Measurements from ENCODE around the gene STMN1.

STMN1 gene

DNA sequence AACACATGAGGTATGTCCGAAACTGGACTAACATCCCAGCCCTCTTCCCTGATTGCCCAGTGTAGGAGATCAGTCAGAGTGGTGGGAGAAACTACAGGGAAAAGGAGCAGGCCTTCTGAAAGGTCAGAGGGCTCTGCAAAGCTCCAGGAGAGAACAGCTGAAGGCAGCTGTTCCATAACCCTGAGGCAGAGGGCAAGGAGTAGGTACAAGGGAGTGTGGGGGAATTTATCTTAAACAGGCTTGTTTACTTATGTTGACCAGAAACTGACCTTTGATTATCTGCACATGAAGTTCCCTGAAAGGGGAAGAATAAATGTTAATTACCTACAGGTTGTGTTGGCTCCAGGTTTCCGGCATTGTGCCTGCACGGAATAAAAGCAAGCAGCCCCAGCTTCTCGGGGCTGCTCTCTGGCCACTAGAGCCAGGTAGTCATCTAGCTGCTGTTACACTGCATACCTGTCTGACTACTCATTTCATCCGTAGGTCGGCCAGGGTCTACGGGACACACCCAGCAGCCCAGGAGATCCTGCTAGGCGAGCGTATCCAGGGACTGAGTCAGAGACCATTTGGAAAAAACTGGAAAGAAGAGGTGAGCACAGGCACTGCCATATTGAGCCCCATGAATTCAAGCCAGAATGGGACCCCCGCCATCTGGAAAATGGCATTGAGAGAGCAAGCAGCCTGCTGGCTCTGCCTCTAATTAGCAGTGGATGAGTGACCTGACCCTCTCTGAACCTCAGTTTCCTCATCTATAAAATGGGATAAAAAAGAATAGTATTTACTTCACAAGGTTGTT lies 15.8 kb downstream of the STMN1 start:
- DNase-seq, result no peak

DNA sequence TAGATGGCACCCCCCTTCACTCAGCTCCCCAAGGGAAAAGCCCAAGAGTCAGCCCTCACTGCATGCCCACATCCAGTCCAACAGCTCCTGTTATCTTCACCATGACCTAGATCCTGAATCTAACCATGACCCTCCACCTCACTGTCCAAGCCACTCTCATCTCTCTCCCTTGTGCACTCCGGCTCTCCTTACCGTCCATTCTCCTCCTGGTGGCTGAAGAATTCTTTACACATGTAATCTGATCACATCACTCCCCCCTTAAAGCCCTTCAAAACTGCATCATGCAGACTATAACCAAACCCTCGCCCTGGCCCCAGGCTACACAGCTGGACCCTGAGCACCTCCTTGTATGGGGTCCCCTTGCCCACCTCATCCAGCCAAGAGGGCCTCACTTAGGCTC lies 16.7 kb downstream of the STMN1 start:
- no peak for DNase-seq

DNA sequence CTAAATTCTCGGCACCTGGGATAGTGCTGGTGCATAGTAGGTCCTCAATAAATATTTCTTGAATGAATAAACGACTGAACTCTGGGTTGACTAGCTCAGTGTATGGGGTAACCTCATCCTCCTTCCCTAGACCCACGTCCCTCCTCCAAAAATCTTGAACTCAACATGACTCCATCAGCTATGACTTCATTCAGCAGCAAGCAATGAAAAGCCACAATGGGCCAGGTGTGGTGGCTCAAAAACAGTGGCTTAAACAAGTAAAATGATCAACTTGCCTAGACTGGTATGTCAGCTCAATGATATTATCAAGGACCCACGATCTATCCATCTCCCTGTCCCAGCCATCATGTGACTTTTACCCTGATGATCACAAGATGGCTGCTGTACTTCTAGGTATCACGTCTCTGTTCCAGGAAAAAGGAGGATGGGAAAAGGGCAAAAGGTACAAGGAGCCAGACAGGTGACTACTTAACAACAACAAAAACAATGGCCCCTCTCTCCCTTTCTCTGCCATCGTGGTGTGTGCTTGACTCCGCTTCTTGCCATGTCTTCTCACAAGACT lies 17.7 kb downstream of the STMN1 start:
- no peak for DNase-seq

DNA sequence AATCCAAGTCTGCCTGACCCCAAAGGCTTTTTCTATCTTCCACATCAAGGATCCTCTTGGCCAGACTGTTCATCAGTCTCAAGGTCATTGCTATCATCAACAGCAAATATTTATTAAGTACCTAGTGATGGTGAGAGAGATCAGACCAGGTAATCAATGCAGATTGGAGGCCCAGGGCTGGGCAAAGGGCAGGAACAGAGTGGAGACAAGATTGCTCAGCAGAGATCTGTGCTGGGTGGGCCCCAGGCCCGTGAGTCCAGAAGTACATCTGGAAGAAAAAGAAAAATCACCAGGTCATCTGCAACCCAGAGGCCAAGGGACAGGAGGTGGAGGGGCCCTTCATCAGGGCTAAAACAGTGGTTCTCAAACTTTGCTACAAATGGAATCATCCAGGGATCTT lies 20.6 kb downstream of the STMN1 start:
- DNase-seq, result no peak

DNA sequence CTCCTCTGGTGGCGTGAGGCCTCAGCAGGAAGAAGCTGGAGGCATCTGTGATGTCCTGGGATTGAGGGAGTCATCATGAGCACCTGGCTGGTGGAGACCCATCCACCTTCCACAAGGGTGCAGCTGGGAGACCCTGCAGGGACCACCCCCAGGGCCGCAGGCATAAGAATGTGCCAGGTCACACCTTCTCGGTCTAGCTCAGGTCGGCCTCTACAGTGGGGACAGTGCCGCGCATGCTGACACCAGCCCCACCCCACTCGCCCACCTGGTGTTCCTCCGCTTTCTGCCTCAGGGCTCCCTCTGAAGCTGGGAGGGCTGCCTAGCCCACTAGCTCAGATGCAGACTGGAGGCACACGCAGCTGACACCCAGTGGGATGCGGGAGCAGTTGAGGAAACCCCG lies 25.0 kb downstream of the STMN1 start:
- no peak for DNase-seq

DNA sequence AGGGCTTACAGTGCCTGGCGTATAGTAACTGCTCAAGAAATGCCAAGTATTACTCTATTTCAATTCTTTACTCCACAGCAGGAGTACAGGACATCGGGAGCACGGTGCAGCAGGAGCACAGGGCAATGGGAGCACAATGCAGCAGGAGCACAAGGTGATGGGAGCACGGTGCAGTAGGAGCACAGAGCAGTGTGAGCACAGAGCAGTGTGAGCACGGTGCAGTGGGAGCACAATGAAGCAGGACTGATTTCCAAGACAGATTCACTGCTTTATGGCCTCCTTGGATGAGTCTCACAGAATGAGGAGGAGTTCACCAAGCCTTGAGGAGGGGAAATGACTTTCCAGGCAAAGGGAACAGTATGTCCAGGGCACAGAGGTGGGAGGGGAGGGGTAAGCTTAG lies 25.7 kb downstream of the STMN1 start:
- no peak for DNase-seq

- DNase-seq, result no peak
Measured at GRCh38 chr1:25879675-25880074, 26.5 kb downstream of the STMN1 start.

- DNase-seq, result no peak
Measured at GRCh38 chr1:25878690-25879089, 27.5 kb downstream of the STMN1 start.

- DNase-seq, result no peak
Measured at GRCh38 chr1:25877155-25877554, 29.1 kb downstream of the STMN1 start.

DNA sequence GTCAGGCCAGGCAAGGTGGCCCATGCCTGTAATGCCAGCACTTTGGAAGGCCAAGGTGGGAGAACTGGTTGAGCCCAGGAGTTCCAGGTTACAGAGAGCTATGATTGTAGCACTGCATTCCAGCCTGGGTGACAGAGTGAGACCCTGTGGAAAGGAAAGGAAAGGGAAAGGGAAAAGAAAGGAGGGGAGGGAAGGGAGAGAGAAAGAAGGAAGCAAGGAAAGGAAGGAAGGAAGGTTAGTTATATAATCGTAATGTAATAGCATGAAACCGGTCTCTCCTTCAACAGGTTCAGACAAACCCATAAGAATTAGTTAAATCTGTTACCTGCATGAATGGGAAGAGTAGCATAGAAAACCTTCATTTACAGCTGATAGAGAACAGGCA lies 29.5 kb downstream of the STMN1 start:
- no peak for DNase-seq

GRCh38 chr1:25875856-25876692 lies 30.1 kb downstream of the STMN1 start:
- no peak for DNase-seq

- DNase-seq, result no peak
Measured at GRCh38 chr1:25875154-25875855, 30.9 kb downstream of the STMN1 start, which contains the start of gene PAQR7. Gene PAQR7, minus strand, starts transcription at chr1:25875708. Its CDS starts 11,869 bp downstream, at chr1:25863839.

GRCh38 chr1:25874635-25875153 lies 31.5 kb downstream of the STMN1 start:
- no peak for DNase-seq

DNA sequence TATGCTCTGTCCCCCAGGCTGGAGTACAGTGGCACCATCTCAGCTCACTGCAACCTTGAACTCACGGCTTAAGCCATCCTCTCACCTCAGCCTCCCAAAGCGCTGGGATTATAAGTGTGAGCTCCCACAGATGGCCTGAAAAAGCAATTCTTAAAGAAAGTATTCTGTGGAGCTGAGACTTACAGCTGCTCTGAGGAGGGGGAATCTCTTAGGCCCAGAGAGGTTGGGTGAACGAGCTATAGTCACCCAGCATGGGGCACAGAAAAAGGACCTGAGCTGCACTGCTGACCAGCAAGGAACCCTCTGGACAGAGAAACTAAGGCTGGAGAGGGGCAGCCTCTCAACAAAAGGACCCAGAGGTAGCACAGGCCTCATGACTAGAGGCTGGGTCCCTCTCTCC lies 32.0 kb downstream of the STMN1 start:
- DNase-seq, result no peak

DNA sequence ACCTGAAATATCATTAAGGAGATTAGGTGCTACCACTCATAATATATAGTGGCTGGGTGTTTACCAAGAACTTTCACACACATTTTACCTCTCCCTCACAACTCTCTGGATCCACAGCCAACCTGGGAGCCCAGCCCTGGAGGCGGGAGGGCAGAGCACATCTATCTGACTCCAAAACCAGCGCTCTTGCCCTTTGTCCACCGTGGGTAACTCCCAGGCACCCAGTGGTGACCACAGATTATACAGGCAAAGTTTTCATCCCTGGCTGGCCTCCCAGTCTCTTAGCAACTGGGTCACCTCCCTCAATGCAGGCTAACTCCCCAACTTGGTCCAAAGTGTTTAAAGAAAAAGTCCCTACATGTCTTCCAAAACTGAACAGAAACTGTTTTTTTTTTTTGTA lies 33.1 kb downstream of the STMN1 start:
- DNase-seq, result no peak

GRCh38 chr1:25872713-25873112 lies 33.5 kb downstream of the STMN1 start:
- DNase-seq, result no peak

GRCh38 chr1:25871704-25872494 lies 34.3 kb downstream of the STMN1 start:
- no peak for DNase-seq

- DNase-seq, result no peak
Measured at GRCh38 chr1:25871086-25871703, 35.0 kb downstream of the STMN1 start.

GRCh38 chr1:25870614-25871013 lies 35.6 kb downstream of the STMN1 start:
- no peak for DNase-seq

DNA sequence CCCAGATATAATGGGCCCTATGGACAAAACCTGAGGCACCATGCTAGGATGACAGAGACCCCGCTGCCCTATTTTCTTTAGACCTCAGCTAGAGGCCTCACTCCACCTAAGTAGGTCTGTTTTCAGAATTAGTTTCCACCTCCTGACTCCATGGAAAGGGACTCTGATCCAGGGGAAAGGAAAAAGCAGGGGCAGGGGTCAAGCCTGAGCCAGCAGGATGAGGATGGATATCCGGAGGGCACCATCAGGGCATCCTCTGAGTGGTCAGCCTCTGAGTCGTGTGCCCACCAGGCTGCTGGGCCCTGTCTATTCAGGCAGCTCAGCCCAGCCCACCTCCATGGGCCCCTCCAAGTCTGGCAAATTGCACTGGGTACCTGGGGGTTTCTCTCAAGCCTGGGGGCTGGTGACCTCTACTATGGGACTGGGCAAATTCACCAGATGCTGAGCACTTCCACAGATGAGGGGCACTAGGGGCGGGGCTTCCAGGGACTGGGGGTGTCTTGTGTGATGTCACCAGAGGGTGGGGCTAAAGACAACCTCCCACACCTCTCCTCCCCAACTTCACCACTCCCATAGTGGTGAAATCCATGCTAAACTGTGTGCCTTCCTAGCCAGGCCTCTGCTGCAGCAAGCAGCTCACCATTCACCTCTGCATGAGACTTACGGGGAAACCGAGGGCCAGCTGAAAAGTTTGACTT lies 36.2 kb downstream of the STMN1 start:
- no peak for DNase-seq
